GM15510 (cell line): ENCODE results near the gene PRADC1.

Experiments used
- POLR2A ChIP-seq: IDR thresholded peaks from 3 replicates; pipeline ENCODE4 v1.6.1; 2011; ENCODE audit warnings: borderline replicate concordance; ENCODE audit not compliant: insufficient read length; ENCODE audit errors: extremely low read depth

PRADC1 gene

GRCh38 chr2:73233154-73233931 lies at the start of gene PRADC1:
Gene PRADC1 (minus strand): TSS chr2:73233239. CDS start chr2:73233160, 79 bp downstream.
- peak; percentile 68 for TF ChIP-seq POLR2A

- no peak for TF ChIP-seq POLR2A
Measured at GRCh38 chr2:73281244-73281643, 48.2 kb upstream of the PRADC1 start.

GRCh38 chr2:73279852-73280251 lies 46.8 kb upstream of the PRADC1 start:
- no peak for TF ChIP-seq POLR2A

GRCh38 chr2:73272270-73272669 lies 39.2 kb upstream of the PRADC1 start:
- TF ChIP-seq POLR2A, result no peak

- TF ChIP-seq POLR2A, result no peak
Measured at GRCh38 chr2:73269686-73270465, 36.8 kb upstream of the PRADC1 start.

- TF ChIP-seq POLR2A, result no peak
Measured at GRCh38 chr2:73268830-73269685, 36.0 kb upstream of the PRADC1 start.

GRCh38 chr2:73268366-73268829 lies 35.4 kb upstream of the PRADC1 start:
- TF ChIP-seq POLR2A, result no peak

- no peak for TF ChIP-seq POLR2A
Measured at GRCh38 chr2:73267008-73267407, 34.0 kb upstream of the PRADC1 start.

GRCh38 chr2:73266061-73266901 lies 33.2 kb upstream of the PRADC1 start:
- no peak for TF ChIP-seq POLR2A

- no peak for TF ChIP-seq POLR2A
Measured at GRCh38 chr2:73265298-73266060, 32.4 kb upstream of the PRADC1 start.

GRCh38 chr2:73264783-73265182 lies 31.7 kb upstream of the PRADC1 start:
- TF ChIP-seq POLR2A, result no peak

- TF ChIP-seq POLR2A, result no peak
Measured at GRCh38 chr2:73264332-73264606, 31.2 kb upstream of the PRADC1 start.

- TF ChIP-seq POLR2A, result no peak
Measured at GRCh38 chr2:73263540-73264331, 30.7 kb upstream of the PRADC1 start.

- TF ChIP-seq POLR2A, result no peak
Measured at GRCh38 chr2:73262108-73262651, 29.1 kb upstream of the PRADC1 start.
